MCF 10A (cell line): ENCODE data around the gene TXNDC16. TPM values are rescaled to one million over a fixed set of nuclear protein-coding genes. Genes with fewer than 3 reads are reported as not detected.

Experiments used
- BruUV-seq: library from RNA; stranded (reverse); fragments of 400-500 nt; replicated peaks from 2 replicates; lab custom pipeline; 2021; lab: Mats Ljungman, UMichigan
- CTCF ChIA-PET: fragments of 300-600 bp; sonication (Branson Sonifier 250); formaldehyde crosslinking; extraction: SDS; loops from one replicate; lab custom pipeline; 2021; ENCODE audit warnings: antibody characterized with exemption, inconsistent platforms; lab: Yijun Ruan, JAX
- POLR2A ChIA-PET: fragments of 300-600, 350-650 bp; sonication (Branson Sonifier 250); formaldehyde crosslinking; extraction: SDS; loops from one replicate; lab custom pipeline; 2020; ENCODE audit warnings: antibody characterized with exemption, inconsistent platforms; lab: Yijun Ruan, JAX
- DNase-seq: peaks from one replicate; pipeline ENCODE4 v3.0.0-alpha.2; 2018; ENCODE audit not compliant: unreplicated experiment
- H3K27ac Mint-ChIP-seq: one replicate; pipeline ENCODE4 v1.8.0; 2022; ENCODE audit warnings: mild to moderate bottlenecking, low read depth, mixed read lengths; ENCODE audit not compliant: unreplicated experiment
- H3K27me3 Mint-ChIP-seq: one replicate; pipeline ENCODE4 v1.8.0; 2022; ENCODE audit warnings: mixed read lengths; ENCODE audit not compliant: insufficient read depth, unreplicated experiment
- H3K36me3 Mint-ChIP-seq: one replicate; pipeline ENCODE4 v1.8.0; 2022; ENCODE audit warnings: mild to moderate bottlenecking, moderate library complexity, mixed read lengths; ENCODE audit not compliant: insufficient read depth, unreplicated experiment
- H3K4me1 Mint-ChIP-seq: one replicate; pipeline ENCODE4 v1.8.0; 2022; ENCODE audit warnings: mixed read lengths; ENCODE audit not compliant: insufficient read depth, unreplicated experiment
- H3K4me3 Mint-ChIP-seq: one replicate; pipeline ENCODE4 v1.8.0; 2022; ENCODE audit warnings: mild to moderate bottlenecking, moderate library complexity, mixed read lengths; ENCODE audit not compliant: unreplicated experiment
- H3K9me3 Mint-ChIP-seq: one replicate; pipeline ENCODE4 v1.8.0; 2022; ENCODE audit warnings: mixed read lengths; ENCODE audit not compliant: unreplicated experiment
- CTCF ChIP-seq: fragments of 200-600 bp; IDR thresholded peaks from one replicate; pipeline ENCODE4 v1.8.0; 2022; ENCODE audit warnings: antibody characterized with exemption, mild to moderate bottlenecking; ENCODE audit not compliant: unreplicated experiment
- intact Hi-C: fragments of 100-400 bp; cut with micrococcal nuclease; formaldehyde crosslinking; loops from 2 replicates; pipeline ENCODE4 v1.14.1; 2022
- total RNA-seq: library from RNA; stranded (reverse); gene quantifications from 2 replicates; pipeline ENCODE4 v1.2.3, GENCODE V29; 2022

Gene TXNDC16
- total RNA-seq, 1 experiment from 2014 or later, result 3.8 TPM

- intact Hi-C loops, result no loop called here
Measured at GRCh38 chr14:52427460-52427859, 124.8 kb downstream of the TXNDC16 start.

GRCh38 chr14:52422650-52423356 is 129.5 kb downstream of the TXNDC16 start:
- no peaks in the 10 kb centered on the region for H3K4me1 Mint-ChIP-seq
- no peaks in the 10 kb centered on the region for H3K36me3 Mint-ChIP-seq
- no peaks in the 10 kb centered on the region for H3K9me3 Mint-ChIP-seq
- H3K27me3 Mint-ChIP-seq, result no peaks in the 10 kb centered on the region
- BruUV-seq, result no TSS peak
- no peak overlapping the region for H3K4me3 Mint-ChIP-seq
- no peak for TF ChIP-seq CTCF
- no peak for DNase-seq
- CTCF ChIA-PET, result interaction anchor here (0.5 to 0.7 kb wide), 2 partner anchors 80 to 292 kb away, joined by 3 to 4 read pairs; no protein-coding TSS in a partner anchor
- POLR2A ChIA-PET, result interaction anchor here (1.0 kb wide), 2 partner anchors 10 to 20 kb away, joined by 3 read pairs; no protein-coding TSS in a partner anchor
- intact Hi-C loops, result no loop called here
- H3K27ac Mint-ChIP-seq, result no peak overlapping the region

More at GRCh38 chr14:52427460-52427859, 124.8 kb downstream of the TXNDC16 start:
- TF ChIP-seq CTCF, result no peak
- Mint-ChIP-seq H3K4me3 (no peak overlapping the region), H3K9me3 (no peaks in the 10 kb centered on the region), H3K36me3 (no peaks in the 10 kb centered on the region), H3K4me1 (no peaks in the 10 kb centered on the region), H3K27me3 (no peaks in the 10 kb centered on the region), H3K27ac (no peak overlapping the region)
- no peak for DNase-seq
- ChIA-PET CTCF (interaction anchor here (0.6 kb wide), 2 partner anchors 38 to 1035 kb away, joined by 3 read pairs; no protein-coding TSS in a partner anchor), POLR2A (interaction anchor here (0.6 to 1.4 kb wide), 3 partner anchors 17 to 643 kb away, joined by 3 to 5 read pairs (median 3); no protein-coding TSS in a partner anchor)
- BruUV-seq, result no TSS peak

GRCh38 chr14:52417139-52417538 is 135.2 kb downstream of the TXNDC16 start:
- no peak for TF ChIP-seq CTCF
- H3K9me3 Mint-ChIP-seq, result no peaks in the 10 kb centered on the region
- BruUV-seq, result no TSS peak
- DNase-seq, result no peak
- H3K4me1 Mint-ChIP-seq, result no peaks in the 10 kb centered on the region
- CTCF ChIA-PET, result interaction anchor here (0.6 to 5.6 kb wide), 3 partner anchors 117 to 1507 kb away, joined by 3 to 25 read pairs (median 5); no protein-coding TSS in a partner anchor
- POLR2A ChIA-PET, result interaction anchor here (0.7 to 1.2 kb wide), 2 partner anchors 16 to 52 kb away, joined by 3 to 5 read pairs; no protein-coding TSS in a partner anchor
- H3K27me3 Mint-ChIP-seq, result no peaks in the 10 kb centered on the region
- no peak overlapping the region for H3K27ac Mint-ChIP-seq
- no peak overlapping the region for H3K4me3 Mint-ChIP-seq
- no peaks in the 10 kb centered on the region for H3K36me3 Mint-ChIP-seq
- intact Hi-C loops, result loop anchor here (1.0 kb wide), 1 partner anchor 118 kb away; no protein-coding TSS in a partner anchor

GRCh38 chr14:52413729-52414408 is 138.4 kb downstream of the TXNDC16 start:
- CTCF ChIA-PET, result interaction anchor here (0.5 to 5.6 kb wide), 3 partner anchors 10 to 181 kb away, joined by 3 to 25 read pairs (median 3); no protein-coding TSS in a partner anchor
- intact Hi-C loops, result no loop called here
- Mint-ChIP-seq H3K4me3 (no peak overlapping the region), H3K27ac (no peak overlapping the region), H3K9me3 (no peaks in the 10 kb centered on the region), H3K27me3 (no peaks in the 10 kb centered on the region), H3K4me1 (no peaks in the 10 kb centered on the region), H3K36me3 (no peaks in the 10 kb centered on the region)
- POLR2A ChIA-PET, result interaction anchor here (0.6 kb wide), 1 partner anchor 315 kb away, joined by 3 read pairs; no protein-coding TSS in a partner anchor
- no TSS peak for BruUV-seq
- no peak for DNase-seq
- TF ChIP-seq CTCF, result no peak
